ELF-1 (cell line): Measurements from ENCODE around the gene ALMS1.
"Not testable (repeated sequence)": the region's sequence is repeated elsewhere in the genome, so short reads cannot be mapped to it uniquely, and the experiment has no call there.

Experiments used
- DNase-seq: peaks from one replicate; pipeline ENCODE4 v3.0.0-alpha.2; 2016; ENCODE audit warnings: low read depth, low spot score

ALMS1 gene

DNA sequence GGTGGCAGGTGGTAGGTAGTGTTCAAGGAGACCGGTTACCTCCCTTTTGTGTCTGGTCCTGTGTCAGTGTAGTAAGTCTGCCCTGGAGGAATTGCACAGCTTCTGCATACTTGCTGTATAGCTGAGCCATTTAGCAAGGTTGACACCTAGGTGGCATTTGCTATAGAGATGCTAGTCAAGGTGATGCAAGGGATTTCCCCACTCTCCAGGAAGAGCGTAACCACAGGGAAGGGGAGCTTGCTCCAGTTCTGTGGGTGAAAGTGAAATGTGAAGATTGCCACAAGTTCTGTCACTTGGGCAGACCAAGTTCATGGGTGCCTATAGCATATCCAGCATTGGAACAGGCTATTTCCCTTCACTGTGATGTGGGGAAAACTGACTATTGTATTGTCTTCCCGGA is 228.5 kb downstream of the ALMS1 start:
- peak; percentile 9 for DNase-seq

DNA sequence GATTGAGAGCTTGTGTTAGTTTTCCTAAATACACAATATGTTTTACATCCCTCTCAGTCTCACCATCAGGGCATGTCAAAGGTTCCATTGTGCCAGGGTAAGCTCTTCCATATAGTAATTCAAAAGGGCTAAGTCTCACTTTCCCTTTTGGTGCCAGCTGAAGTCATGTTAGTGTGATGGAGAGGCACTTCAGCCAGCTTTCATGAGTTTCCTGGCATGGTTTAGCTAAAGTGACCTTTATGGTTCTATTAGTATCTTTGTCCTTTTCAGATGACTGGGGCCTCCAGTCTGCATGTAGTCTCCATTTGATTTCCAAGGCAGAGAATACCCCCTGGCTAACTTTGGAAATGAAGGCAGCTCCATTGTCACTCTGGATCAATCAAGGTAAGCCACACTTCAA is 229.4 kb downstream of the ALMS1 start:
- DNase-seq: no peak

DNA sequence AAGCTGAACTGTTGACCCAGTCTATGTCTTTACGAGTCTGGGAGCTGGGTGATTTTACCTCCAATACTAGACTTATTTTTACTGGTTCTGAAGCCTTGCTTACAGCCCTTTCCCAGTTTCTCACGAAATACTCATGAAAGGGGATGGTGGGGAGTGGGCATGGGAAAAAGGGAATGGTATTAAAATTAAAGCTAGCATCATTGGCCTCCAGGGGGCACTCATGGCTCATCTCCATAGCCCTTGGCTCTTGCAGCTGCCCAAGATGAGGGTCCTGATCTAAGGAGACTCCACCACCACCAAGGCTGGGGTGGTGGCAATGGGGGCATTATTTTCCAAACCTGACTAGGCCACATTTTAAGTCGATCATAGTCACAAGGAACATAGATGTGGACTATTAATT is 234.3 kb downstream of the ALMS1 start:
- DNase-seq: peak; percentile 30

DNA sequence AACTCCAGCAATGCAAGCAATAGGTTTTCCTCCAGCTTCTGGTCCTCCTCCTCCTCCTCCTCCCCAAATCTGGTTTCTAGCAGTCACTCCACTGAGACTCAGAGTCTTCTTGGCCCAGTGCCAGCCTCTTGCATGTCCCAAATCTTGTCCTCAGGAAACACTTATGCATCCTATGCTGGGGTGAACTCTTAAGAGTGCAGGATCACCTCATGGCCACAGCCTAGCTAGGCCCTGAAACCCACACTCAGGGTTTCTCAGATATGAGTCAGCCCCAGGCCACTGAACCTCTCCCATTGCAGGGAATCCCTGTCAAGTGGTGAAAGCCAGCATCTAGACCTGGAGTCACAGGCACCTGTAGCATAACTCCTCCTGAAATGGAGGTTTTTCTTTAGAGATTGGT is 238.4 kb downstream of the ALMS1 start:
- DNase-seq: not testable (repeated sequence)

DNA sequence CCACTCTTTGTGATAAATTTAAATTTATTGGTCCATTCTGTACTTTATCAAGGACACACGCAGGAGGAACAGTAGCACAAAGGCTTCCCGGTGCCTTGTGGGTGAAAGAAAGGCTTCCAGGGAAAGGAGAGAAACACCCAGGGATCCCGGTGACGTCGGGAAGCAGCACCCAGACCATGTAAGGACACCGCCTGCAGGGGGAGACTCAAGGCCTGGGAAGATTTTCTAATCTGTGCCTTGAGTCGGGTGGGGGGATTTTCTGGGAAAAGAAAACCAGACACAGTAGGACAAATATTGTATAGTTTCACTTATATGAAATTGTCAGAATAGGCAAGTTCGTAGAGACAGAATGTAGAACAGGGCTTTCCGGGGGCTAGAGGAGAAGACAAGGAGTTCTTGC is 239.0 kb downstream of the ALMS1 start:
- not testable (repeated sequence) for DNase-seq

DNA sequence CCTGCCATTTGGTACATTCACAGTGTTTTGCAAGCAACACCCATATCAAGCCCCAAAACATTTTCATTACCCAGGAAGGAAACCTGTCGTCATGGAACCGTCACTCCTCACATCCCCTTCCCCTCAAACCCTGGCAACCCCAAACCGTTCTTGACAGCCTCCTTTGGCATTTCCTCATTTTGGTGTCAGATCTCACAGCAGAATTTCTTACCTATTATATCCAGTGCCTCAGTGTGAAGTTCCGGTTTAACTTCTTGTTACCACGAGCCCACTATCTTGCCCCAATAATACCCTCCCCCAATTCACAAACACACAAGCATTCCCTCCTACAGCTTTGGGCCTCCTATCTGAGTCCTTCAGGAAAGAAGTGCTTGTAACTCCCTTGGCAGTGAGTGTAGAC is 240.6 kb downstream of the ALMS1 start:
- DNase-seq: not testable (repeated sequence)

DNA sequence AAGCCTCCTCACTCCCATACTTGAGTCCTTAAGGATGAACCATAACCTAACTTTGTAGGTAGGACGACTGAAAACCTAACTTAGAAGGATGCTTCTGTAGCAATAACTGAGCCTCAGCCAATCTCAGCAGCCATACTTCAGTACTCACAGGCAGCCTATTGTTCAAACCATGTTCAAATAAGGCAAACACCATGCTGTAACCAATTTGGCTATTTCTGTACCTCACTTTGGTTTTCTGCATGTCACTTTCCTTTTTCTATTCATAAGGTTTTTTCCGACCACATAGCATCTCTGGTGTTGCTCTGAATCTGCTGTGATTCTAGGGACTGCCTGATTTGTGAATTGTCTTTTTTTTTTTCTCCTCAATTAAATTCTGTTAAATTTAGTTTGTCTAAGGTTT is 242.9 kb downstream of the ALMS1 start:
- not testable (repeated sequence) for DNase-seq

DNA sequence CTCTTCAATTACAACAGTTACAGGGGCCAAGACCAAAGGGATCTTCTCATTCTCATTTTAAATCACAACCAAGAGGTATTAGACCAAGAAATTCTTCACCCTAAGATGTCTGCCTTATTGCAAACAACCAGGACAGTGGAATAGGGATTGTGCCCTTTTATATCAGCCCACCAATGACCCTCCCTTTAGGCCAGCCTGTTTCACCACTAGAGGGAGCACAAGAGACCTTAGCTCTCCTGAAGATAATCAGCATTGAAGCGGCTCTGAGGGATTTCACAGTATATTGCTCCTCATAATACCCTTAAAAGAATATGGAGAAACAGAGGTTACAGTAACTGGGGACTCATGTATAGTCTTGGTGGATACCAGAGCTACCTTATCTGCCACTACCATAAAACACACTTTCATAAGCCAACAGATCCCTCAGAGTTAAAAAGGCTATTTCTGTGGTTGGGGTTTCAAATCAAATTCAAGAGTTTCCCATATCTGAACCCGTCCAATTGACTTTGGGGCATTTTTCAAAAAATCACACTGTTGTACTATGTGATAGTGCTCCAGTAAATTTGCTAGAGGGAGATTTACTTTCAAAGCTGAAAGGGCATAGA is 245.1 kb downstream of the ALMS1 start:
- peak; percentile 60 for DNase-seq

DNA sequence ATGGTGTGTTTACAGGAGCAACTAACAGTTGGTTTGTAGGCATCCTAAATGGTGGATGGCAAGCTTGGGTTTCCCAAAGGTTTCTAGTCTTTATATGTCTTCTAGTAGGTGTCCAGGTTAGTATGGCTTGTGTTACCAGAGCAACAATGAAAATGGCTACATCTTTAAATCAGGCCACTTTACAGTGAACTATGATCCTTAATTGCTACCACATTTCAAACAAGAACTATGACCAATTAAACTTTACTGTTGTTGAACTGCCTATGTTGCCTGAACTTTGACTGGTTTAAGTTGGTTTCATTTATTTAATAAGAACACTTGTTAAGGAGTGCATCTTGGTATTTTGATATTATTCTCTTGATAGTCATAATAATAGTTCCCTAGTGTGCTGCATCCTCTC is 251.3 kb downstream of the ALMS1 start:
- not testable (repeated sequence) for DNase-seq

DNA sequence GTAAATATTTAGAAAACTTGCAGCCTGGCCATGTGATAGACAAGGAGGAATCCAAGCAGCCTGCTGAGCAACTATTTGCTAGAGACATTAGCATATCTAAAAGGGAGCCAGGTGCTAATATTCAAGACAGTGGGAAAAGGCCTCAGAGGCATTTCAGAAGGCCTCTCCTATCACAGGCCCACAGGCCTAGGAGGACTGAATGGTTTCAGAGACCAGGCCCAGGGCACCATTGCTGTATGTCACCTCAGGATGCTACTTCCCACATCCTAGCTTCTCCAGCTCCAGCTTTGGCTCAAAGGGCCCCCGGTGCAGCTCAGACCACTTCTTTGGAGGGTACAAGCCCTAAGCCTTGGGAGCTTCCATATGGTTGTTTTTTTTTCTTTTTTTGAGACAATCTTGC is 252.8 kb downstream of the ALMS1 start:
- no peak for DNase-seq

DNA sequence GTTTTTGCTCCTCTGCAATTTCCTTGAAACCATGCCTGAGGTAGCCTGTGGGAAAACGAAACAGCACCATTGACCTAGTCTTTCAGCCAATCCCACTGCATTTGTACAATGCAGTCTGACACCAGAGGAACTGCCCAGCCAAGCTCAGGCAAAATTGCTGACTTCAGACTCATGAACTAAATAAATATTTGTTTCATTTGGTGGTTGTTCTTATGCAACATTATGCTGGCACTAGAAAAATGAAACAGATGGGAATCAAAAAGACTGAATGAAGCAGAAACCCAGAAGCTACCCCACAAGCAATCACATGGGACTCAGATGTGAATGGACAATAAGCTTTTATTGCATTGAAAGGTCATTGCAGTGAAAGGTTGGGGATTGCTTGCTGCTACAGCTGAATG is 254.9 kb downstream of the ALMS1 start:
- no peak for DNase-seq

DNA sequence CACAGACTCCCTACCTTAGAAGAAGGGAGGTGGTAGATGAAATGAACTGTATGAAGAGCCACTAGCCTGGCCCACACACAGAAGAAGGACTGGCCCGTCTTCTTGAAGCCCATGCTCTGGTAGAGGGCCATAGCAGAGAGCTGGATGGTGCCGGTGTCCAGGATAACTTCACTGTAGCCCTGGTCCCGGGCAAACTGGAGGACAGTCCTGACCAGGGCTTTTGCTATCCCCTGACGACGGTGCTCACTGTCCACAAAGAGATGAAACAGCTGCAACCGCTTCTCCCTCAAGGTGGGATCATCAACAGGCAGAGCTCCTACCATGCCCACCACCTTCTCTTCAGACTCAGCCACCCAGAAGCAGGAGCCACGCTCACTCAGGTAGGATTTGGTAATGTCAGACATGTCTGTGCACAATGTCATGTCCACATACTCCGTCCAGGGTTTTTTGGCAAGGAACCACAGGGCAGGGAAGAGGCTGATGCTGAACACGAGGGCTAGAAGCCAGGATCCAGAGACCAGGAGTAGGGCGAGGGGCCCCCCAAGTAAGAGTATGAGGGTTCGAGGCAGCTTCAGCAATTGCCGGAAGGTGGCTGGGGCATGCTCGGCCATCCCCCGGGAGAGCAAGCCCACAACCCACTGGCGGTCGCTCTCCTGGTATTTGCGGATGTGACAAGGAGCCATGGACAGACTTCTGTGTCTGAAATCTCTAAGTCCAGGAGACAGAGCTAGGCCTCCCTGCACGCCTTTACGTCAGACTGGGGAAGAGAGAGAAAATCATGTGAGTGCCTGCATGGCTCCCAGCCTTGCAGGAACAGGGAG is 255.5 kb downstream of the ALMS1 start:
- no peak for DNase-seq

DNA sequence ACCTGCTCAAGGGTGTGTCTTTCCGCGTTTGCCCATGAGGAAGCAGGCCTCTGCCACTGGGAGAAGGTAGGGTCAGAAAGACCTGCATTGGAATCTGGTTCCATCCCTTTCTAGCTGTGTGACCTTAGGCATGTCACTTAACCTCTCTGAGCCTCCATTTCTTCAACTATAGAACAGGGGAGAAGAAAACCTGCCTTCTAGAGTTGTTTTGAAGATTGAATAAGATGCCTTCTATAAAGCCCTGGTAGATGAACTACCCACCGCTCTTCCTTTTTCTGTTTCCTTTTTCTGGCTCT is 256.1 kb downstream of the ALMS1 start:
- no peak for DNase-seq

DNA sequence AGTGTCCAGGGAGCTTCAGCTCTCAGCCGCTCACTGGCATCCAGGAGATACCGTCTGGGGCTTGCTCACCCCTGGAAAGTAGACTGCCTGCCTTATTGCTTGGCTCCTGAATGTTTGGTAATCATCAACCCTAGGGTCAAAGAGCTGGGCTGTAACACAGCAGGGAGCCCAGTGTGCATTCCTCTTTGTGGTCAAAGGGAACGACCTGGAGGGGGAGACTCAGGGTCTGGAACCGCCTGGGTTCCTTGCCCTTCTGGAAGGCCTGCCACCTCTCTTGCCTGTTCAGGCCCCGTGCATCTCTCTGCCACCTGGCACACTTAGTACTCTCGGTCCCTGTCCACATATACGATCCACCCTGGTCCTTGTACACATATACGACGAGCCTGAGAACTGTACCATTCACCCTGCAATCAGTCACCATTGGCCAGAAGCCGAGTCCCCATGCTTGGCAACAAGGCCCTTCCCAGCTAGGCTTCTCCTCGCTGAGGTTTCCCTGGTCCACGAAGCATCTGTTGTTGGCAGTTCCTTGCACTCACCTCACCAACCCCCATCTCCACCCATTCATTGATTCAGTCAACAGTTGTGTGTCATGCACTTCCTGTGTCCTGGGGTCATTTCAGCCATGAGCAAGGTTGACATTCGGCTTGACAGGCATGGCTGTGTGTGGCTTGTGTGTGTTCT is 256.8 kb downstream of the ALMS1 start, which contains the start of gene NAT8:
Gene NAT8, minus strand, starts transcription at position 85 of the 681 bp plus-strand sequence. CDS start 794 bp downstream, outside the sequence.
- DNase-seq: no peak

DNA sequence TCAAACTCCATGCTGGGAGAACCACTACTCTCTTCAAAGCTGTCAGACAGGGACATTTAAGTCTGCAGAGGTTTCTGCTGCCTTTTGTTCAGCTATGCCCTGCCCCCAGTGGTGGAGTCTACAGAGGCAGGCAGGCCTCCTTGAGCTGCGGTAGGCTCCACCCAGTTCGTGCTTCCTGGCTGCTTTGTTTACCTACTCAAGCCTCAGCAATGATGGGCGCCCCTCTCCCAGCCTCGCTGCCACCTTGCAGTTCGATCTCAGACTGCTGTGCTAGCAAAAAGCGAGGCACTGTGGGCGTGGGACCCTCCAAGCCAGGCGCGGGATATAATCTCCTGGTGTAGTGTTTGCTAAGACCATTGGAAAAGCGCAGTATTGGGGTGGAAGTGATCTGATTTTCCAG is 262.1 kb downstream of the ALMS1 start:
- not testable (repeated sequence) for DNase-seq

DNA sequence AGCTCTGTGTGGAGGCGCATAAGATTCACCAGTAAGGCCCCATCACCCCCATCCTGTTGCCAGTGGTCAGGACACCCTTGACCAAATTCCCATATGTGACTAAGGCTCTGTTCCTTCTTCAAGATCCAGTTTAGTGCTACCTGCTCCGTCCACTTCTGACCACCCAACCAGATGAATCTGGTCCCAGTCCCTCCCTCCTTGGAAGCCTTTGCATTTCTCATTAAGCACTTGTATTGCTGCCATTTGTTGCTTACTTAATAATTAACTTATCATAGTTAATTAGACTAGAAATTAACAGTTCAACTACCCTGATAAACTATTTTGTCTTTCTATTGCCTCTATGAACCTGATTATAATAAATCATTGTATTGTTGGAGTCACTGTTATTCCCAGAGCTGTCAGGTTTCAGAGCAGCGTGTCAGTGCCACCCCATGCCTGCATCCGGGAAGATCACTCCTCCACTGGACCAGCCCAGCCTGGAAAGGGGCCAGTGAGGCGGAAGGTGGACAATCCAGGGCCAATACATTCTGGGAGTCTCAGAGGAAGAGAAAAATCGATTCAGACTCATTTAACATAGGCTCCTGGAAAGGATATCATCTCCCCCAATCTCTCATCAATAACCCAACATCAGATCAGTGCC is 266.1 kb downstream of the ALMS1 start:
- DNase-seq: no peak

DNA sequence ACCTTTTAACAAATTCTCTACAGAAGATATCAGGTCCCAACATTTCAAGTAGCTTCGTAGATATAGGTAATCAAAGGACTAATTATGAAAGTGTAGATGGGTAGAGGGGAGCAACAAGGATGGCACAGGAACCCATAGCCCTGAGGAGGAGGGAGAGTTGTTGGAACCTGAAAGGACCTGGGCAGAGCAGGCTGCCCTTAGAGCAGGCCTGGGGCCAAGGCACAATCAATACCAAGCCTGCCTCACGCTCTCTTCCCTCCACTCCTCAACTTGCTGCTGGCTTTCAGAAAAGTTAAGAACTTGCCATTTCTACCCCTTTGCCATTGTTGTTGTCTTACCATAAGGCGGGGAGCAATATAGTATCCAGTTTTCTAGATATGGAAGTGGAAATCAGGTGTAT is 266.7 kb downstream of the ALMS1 start:
- DNase-seq: no peak

DNA sequence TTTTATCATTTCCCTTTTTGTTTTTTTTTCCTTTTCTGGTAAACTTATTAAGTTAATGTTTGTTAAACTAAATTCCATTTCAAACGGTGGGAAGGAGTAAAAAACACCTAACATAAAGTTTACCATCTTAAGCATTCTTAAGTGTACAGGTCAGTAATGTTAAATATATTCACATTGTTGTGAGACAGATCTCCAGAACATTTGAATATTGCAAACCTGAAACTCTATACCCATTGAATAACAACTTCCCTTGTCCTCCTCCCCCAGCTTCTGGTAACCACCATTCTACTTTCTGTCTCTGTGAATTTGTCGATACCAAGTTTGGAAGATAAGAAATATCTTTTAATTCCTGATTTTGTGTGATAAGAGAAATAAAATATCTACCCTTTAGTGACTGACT is 268.5 kb downstream of the ALMS1 start:
- DNase-seq: no peak
